Peyer's patch (tissue), 4 donors: ENCODE results near the gene TNFAIP1.

Source experiments
- POLR2A ChIP-seq, 2 donors: fragments of 450-650 bp; IDR thresholded peaks; one replicate each; pipeline ENCODE4 v1.5.1; 2017; ENCODE audit warnings: antibody characterized with exemption in 2 of 2, mild to moderate bottlenecking in 2 of 2, moderate library complexity in 2 of 2
- TF ChIP-seq, protein P1 (sequence below), 6 experiments: fragments of 450-650 bp in 4 of 6; fragments of 200-600 bp in 2 of 6; sonication (generic) in 1 of 6; IDR thresholded peaks; one replicate each; pipeline ENCODE4 v1.5.1; 2017 to 2019; ENCODE audit warnings: antibody characterized with exemption in 6 of 6, mild to moderate bottlenecking in 3 of 6, moderate library complexity in 1 of 6

GRCh38 chr17:28343491-28343932 lies 8.0 kb downstream of the TNFAIP1 start:
- TF ChIP-seq, protein P1, sequence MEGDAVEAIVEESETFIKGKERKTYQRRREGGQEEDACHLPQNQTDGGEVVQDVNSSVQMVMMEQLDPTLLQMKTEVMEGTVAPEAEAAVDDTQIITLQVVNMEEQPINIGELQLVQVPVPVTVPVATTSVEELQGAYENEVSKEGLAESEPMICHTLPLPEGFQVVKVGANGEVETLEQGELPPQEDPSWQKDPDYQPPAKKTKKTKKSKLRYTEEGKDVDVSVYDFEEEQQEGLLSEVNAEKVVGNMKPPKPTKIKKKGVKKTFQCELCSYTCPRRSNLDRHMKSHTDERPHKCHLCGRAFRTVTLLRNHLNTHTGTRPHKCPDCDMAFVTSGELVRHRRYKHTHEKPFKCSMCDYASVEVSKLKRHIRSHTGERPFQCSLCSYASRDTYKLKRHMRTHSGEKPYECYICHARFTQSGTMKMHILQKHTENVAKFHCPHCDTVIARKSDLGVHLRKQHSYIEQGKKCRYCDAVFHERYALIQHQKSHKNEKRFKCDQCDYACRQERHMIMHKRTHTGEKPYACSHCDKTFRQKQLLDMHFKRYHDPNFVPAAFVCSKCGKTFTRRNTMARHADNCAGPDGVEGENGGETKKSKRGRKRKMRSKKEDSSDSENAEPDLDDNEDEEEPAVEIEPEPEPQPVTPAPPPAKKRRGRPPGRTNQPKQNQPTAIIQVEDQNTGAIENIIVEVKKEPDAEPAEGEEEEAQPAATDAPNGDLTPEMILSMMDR (IDR thresholded peaks at IDR 0.05), result no peak
- TF ChIP-seq POLR2A (IDR thresholded peaks at IDR 0.05), result no peak
